Measurements from ENCODE around the gene DBI.

DBI gene

GRCh38 chr2:119385466-119385865, 18.7 kb downstream of the DBI start:
- Histone ChIP-seq H3K27me3 (ENCODE audit: control insufficient read depth in 1 of 2, insufficient read depth in 1 of 2, low read length in 2 of 2) (peaks cover 0 to 4% of the 10 kb centered on the region in 2 experiments), H2BK12ac (ENCODE audit: low read length in 2 of 2) (no peak overlapping the region), H3K36me3 (ENCODE audit: control insufficient read depth in 1 of 2, insufficient read depth in 2 of 2, low read depth in 1 of 2, low read length in 2 of 2) (no peaks in the 10 kb centered on the region), H4K91ac (ENCODE audit: low read length) (no peak overlapping the region), H3K4me1 (ENCODE audit: control insufficient read depth, insufficient read depth, low read depth, low read length) (peaks cover 7% of the 10 kb centered on the region), H3K14ac (ENCODE audit: low read length in 2 of 2) (no peak overlapping the region), H2AFZ (ENCODE audit: low read depth, low read length) (no peak overlapping the region), H3K23ac (ENCODE audit: low read length in 2 of 2) (no peak overlapping the region), H2BK120ac (ENCODE audit: low read depth, low read length) (no peak overlapping the region), H4K8ac (ENCODE audit: low read length) (no peak overlapping the region), H3K79me1 (replicated peaks; ENCODE audit: low read length, poor library complexity, severe bottlenecking) (no peaks in the 10 kb centered on the region), H3K9ac (ENCODE audit: low read length) (no peak overlapping the region), H3K4ac (ENCODE audit: low read depth in 1 of 2, low read length in 2 of 2) (no peak overlapping the region), H2BK15ac (ENCODE audit: low read depth, poor library complexity, severe bottlenecking) (no peak overlapping the region), H3K4me2 (ENCODE audit: low read length, poor library complexity, severe bottlenecking) (no peak overlapping the region), H3K9me3 (ENCODE audit: control insufficient read depth, low read length) (no peaks in the 10 kb centered on the region), H3K18ac (ENCODE audit: low read depth in 1 of 2, low read length in 2 of 2) (no peak overlapping the region), H3K4me3 (ENCODE audit: insufficient read depth in 1 of 2, low read depth in 1 of 2, low read length in 2 of 2) (no peak overlapping the region), H2AK5ac (ENCODE audit: low read length, severe bottlenecking) (no peak overlapping the region), H3K27ac (ENCODE audit: low read length, poor library complexity, severe bottlenecking) (no peak overlapping the region), H2BK5ac (ENCODE audit: low read depth, low read length, poor library complexity, severe bottlenecking) (no peak overlapping the region)
- 73% methylated on average over 2 of the region's 3 CpGs for WGBS
- DNase-seq = no peak

- H3K4me1 ChIP-seq (ENCODE audit: control insufficient read depth, insufficient read depth, low read depth, low read length) = peaks cover 7% of the 10 kb centered on the region
- H3K27me3 ChIP-seq (ENCODE audit: control insufficient read depth in 1 of 2, insufficient read depth in 1 of 2, low read length in 2 of 2) = peaks cover 0 to 4% of the 10 kb centered on the region in 2 experiments
- peak overlapping the region; percentile 43 for H2AK5ac ChIP-seq (ENCODE audit: low read length, severe bottlenecking)
- H2BK120ac ChIP-seq (ENCODE audit: low read depth, low read length) = no peak overlapping the region
- no peak overlapping the region for H3K4me3 ChIP-seq (ENCODE audit: insufficient read depth in 1 of 2, low read depth in 1 of 2, low read length in 2 of 2)
- H2BK12ac ChIP-seq (ENCODE audit: low read length in 2 of 2) = peak overlapping the region; percentile 1 to 78
- no peak overlapping the region for H4K8ac ChIP-seq (ENCODE audit: low read length)
- peak overlapping the region in 1 of 2 experiments; percentile 35 for H3K14ac ChIP-seq (ENCODE audit: low read length in 2 of 2)
- H3K18ac ChIP-seq (ENCODE audit: low read depth in 1 of 2, low read length in 2 of 2) = peak overlapping the region in 1 of 2 experiments; percentile 90
- H2AFZ ChIP-seq (ENCODE audit: low read depth, low read length) = peak overlapping the region; percentile 42
- no peak overlapping the region for H3K4ac ChIP-seq (ENCODE audit: low read depth in 1 of 2, low read length in 2 of 2)
- no peaks in the 10 kb centered on the region for H3K79me1 ChIP-seq (replicated peaks; ENCODE audit: low read length, poor library complexity, severe bottlenecking)
- peak overlapping the region; percentile 26 for H2BK15ac ChIP-seq (ENCODE audit: low read depth, poor library complexity, severe bottlenecking)
- peak overlapping the region; percentile 21 for H3K4me2 ChIP-seq (ENCODE audit: low read length, poor library complexity, severe bottlenecking)
- peak; percentile 70 for DNase-seq
- no peaks in the 10 kb centered on the region for H3K9me3 ChIP-seq (ENCODE audit: control insufficient read depth, low read length)
- H3K23ac ChIP-seq (ENCODE audit: low read length in 2 of 2) = no peak overlapping the region
- H3K9ac ChIP-seq (ENCODE audit: low read length) = peak overlapping the region; percentile 74
- H4K91ac ChIP-seq (ENCODE audit: low read length) = no peak overlapping the region
- H3K36me3 ChIP-seq (ENCODE audit: control insufficient read depth in 1 of 2, insufficient read depth in 2 of 2, low read depth in 1 of 2, low read length in 2 of 2) = no peaks in the 10 kb centered on the region
- WGBS = 73% methylated on average over 8 of the region's 9 CpGs
- peak overlapping the region; percentile 71 for H2BK5ac ChIP-seq (ENCODE audit: low read depth, low read length, poor library complexity, severe bottlenecking)
- peak overlapping the region; percentile 86 for H3K27ac ChIP-seq (ENCODE audit: low read length, poor library complexity, severe bottlenecking)
These were observed 20.8 kb downstream of the DBI start for GRCh38 chr2:119387381-119388129.

GRCh38 chr2:119389615-119390306, 23.0 kb downstream of the DBI start:
- Histone ChIP-seq H3K27ac (ENCODE audit: low read length, poor library complexity, severe bottlenecking) (peak overlapping the region; percentile 38), H3K79me1 (replicated peaks; ENCODE audit: low read length, poor library complexity, severe bottlenecking) (no peaks in the 10 kb centered on the region), H2AFZ (ENCODE audit: low read depth, low read length) (peak overlapping the region; percentile 4), H3K9me3 (ENCODE audit: control insufficient read depth, low read length) (no peaks in the 10 kb centered on the region), H3K27me3 (ENCODE audit: control insufficient read depth in 1 of 2, insufficient read depth in 1 of 2, low read length in 2 of 2) (no peaks in the 10 kb centered on the region), H2AK5ac (ENCODE audit: low read length, severe bottlenecking) (no peak overlapping the region), H3K4me1 (ENCODE audit: control insufficient read depth, insufficient read depth, low read depth, low read length) (peaks cover 7% of the 10 kb centered on the region), H3K23ac (ENCODE audit: low read length in 2 of 2) (no peak overlapping the region), H2BK120ac (ENCODE audit: low read depth, low read length) (no peak overlapping the region), H4K8ac (ENCODE audit: low read length) (no peak overlapping the region), H3K4me2 (ENCODE audit: low read length, poor library complexity, severe bottlenecking) (no peak overlapping the region), H2BK5ac (ENCODE audit: low read depth, low read length, poor library complexity, severe bottlenecking) (no peak overlapping the region), H2BK15ac (ENCODE audit: low read depth, poor library complexity, severe bottlenecking) (no peak overlapping the region), H4K91ac (ENCODE audit: low read length) (no peak overlapping the region), H3K18ac (ENCODE audit: low read depth in 1 of 2, low read length in 2 of 2) (no peak overlapping the region), H2BK12ac (ENCODE audit: low read length in 2 of 2) (no peak overlapping the region), H3K4me3 (ENCODE audit: insufficient read depth in 1 of 2, low read depth in 1 of 2, low read length in 2 of 2) (no peak overlapping the region), H3K4ac (ENCODE audit: low read depth in 1 of 2, low read length in 2 of 2) (no peak overlapping the region), H3K36me3 (ENCODE audit: control insufficient read depth in 1 of 2, insufficient read depth in 2 of 2, low read depth in 1 of 2, low read length in 2 of 2) (no peaks in the 10 kb centered on the region), H3K9ac (ENCODE audit: low read length) (peak overlapping the region; percentile 40), H3K14ac (ENCODE audit: low read length in 2 of 2) (no peak overlapping the region)
- DNase-seq = peak; percentile 27
- 46% methylated on average over 4 of the region's 5 CpGs for WGBS

- H2AFZ ChIP-seq (ENCODE audit: low read depth, low read length) = no peak overlapping the region
- no peak overlapping the region for H3K9ac ChIP-seq (ENCODE audit: low read length)
- no peak overlapping the region for H3K18ac ChIP-seq (ENCODE audit: low read depth in 1 of 2, low read length in 2 of 2)
- peaks cover 3% of the 10 kb centered on the region for H3K4me1 ChIP-seq (ENCODE audit: control insufficient read depth, insufficient read depth, low read depth, low read length)
- DNase-seq = no peak
- H3K14ac ChIP-seq (ENCODE audit: low read length in 2 of 2) = no peak overlapping the region
- H3K9me3 ChIP-seq (ENCODE audit: control insufficient read depth, low read length) = no peaks in the 10 kb centered on the region
- H3K27ac ChIP-seq (ENCODE audit: low read length, poor library complexity, severe bottlenecking) = no peak overlapping the region
- no peak overlapping the region for H2BK12ac ChIP-seq (ENCODE audit: low read length in 2 of 2)
- no peaks in the 10 kb centered on the region for H3K79me1 ChIP-seq (replicated peaks; ENCODE audit: low read length, poor library complexity, severe bottlenecking)
- no peak overlapping the region for H3K23ac ChIP-seq (ENCODE audit: low read length in 2 of 2)
- no peak overlapping the region for H4K91ac ChIP-seq (ENCODE audit: low read length)
- no peak overlapping the region for H4K8ac ChIP-seq (ENCODE audit: low read length)
- peaks cover 4 to 8% of the 10 kb centered on the region in 2 experiments for H3K27me3 ChIP-seq (ENCODE audit: control insufficient read depth in 1 of 2, insufficient read depth in 1 of 2, low read length in 2 of 2)
- H3K4me3 ChIP-seq (ENCODE audit: insufficient read depth in 1 of 2, low read depth in 1 of 2, low read length in 2 of 2) = no peak overlapping the region
- no peak overlapping the region for H2BK120ac ChIP-seq (ENCODE audit: low read depth, low read length)
- H2BK5ac ChIP-seq (ENCODE audit: low read depth, low read length, poor library complexity, severe bottlenecking) = no peak overlapping the region
- H2BK15ac ChIP-seq (ENCODE audit: low read depth, poor library complexity, severe bottlenecking) = no peak overlapping the region
- no peak overlapping the region for H2AK5ac ChIP-seq (ENCODE audit: low read length, severe bottlenecking)
- H3K4ac ChIP-seq (ENCODE audit: low read depth in 1 of 2, low read length in 2 of 2) = no peak overlapping the region
- no peaks in the 10 kb centered on the region for H3K36me3 ChIP-seq (ENCODE audit: control insufficient read depth in 1 of 2, insufficient read depth in 2 of 2, low read depth in 1 of 2, low read length in 2 of 2)
- H3K4me2 ChIP-seq (ENCODE audit: low read length, poor library complexity, severe bottlenecking) = no peak overlapping the region
- 98% methylated on average over 2 of the region's 3 CpGs for WGBS
These were observed 27.4 kb downstream of the DBI start for GRCh38 chr2:119393971-119394748.
